DOHH2 (cell line): Measurements from ENCODE around the gene VPS8.

Experiments used
- CTCF ChIP-seq: fragments of 200-600 bp; sonication (generic); IDR thresholded peaks from one replicate; pipeline ENCODE4 v1.5.1; 2014; ENCODE audit warnings: antibody characterized with exemption, mild to moderate bottlenecking, low read depth, low read length; ENCODE audit not compliant: poor library complexity, severe bottlenecking
- EZH2phosphoT487 ChIP-seq: fragments of 200-600 bp; sonication (generic); IDR thresholded peaks from 2 replicates; pipeline ENCODE4 v1.6.1; 2017; ENCODE audit warnings: borderline replicate concordance, mild to moderate bottlenecking, antibody characterized with exemption, low read length, moderate library complexity, mixed read lengths

- TF ChIP-seq CTCF (no peak), EZH2phosphoT487 (no peak)
These were observed 38.2 kb downstream of the VPS8 start for GRCh38 chr3:184850201-184850600.
